Memory B cell (primary cell): ENCODE results near the gene ZSCAN12.
"Not testable (repeated sequence)": the region's sequence is repeated elsewhere in the genome, so short reads cannot be mapped to it uniquely, and the experiment has no call there.

Source experiments
- ATAC-seq: fragments of 150-1000 bp; cut with Tn5 transposase; 2 replicates; pipeline ENCODE4 v1.10.0; 2021; ENCODE audit warnings: low read depth, mild to moderate bottlenecking, moderate library complexity
- DNase-seq, 2 donors: peaks; one replicate each; pipeline ENCODE4 v3.0.0; 2022; ENCODE audit warnings: low spot score in 2 of 2
- H3K27ac Mint-ChIP-seq: one replicate; pipeline ENCODE4 v1.8.0; 2022; ENCODE audit warnings: mild to moderate bottlenecking, moderate library complexity, mixed read lengths
- H3K27me3 Mint-ChIP-seq: one replicate; pipeline ENCODE4 v1.8.0; 2022; ENCODE audit warnings: mixed read lengths
- H3K36me3 Mint-ChIP-seq: one replicate; pipeline ENCODE4 v1.8.0; 2022; ENCODE audit warnings: mild to moderate bottlenecking, mixed read lengths
- H3K4me1 Mint-ChIP-seq: one replicate; pipeline ENCODE4 v1.8.0; 2022; ENCODE audit warnings: mixed read lengths
- H3K4me3 Mint-ChIP-seq: one replicate; pipeline ENCODE4 v1.8.0; 2022; ENCODE audit warnings: mild to moderate bottlenecking, moderate library complexity, mixed read lengths
- H3K9me3 Mint-ChIP-seq: one replicate; pipeline ENCODE4 v1.8.0; 2022; ENCODE audit warnings: mixed read lengths

The ZSCAN12 gene

GRCh38 chr6:28399350-28400121 lies at the start of gene ZSCAN12:
Gene ZSCAN12, minus strand, starts transcription at chr6:28399747. Its CDS starts 1,342 bp downstream, at chr6:28398405.
- Mint-ChIP-seq H3K36me3 (peaks cover 25% of the 10 kb centered on the region), H3K4me1 (peaks cover 32% of the 10 kb centered on the region), H3K4me3 (peak within 1 kb of the TSS; percentile 88), H3K27me3 (peaks cover 10% of the 10 kb centered on the region), H3K27ac (peak within 1 kb of the TSS; percentile 94), H3K9me3 (peaks cover 3% of the 10 kb centered on the region)
- DNase-seq (peak; percentile 81 to 84), ATAC-seq (peak; percentile 93)

- no peak for ATAC-seq
- no peaks in the 10 kb centered on the region for H3K36me3 Mint-ChIP-seq
- H3K9me3 Mint-ChIP-seq, result peaks cover 6% of the 10 kb centered on the region
- H3K4me1 Mint-ChIP-seq, result peaks cover 3% of the 10 kb centered on the region
- no peak for DNase-seq
- H3K4me3 Mint-ChIP-seq, result no peak overlapping the region
- H3K27me3 Mint-ChIP-seq, result peaks cover 19% of the 10 kb centered on the region
- H3K27ac Mint-ChIP-seq, result no peak overlapping the region
Observed at GRCh38 chr6:28449056-28449455, 49.5 kb upstream of the ZSCAN12 start.

- DNase-seq, H3K36me3 Mint-ChIP-seq, H3K27ac Mint-ChIP-seq, H3K9me3 Mint-ChIP-seq, H3K4me1 Mint-ChIP-seq, ATAC-seq, H3K4me3 Mint-ChIP-seq: not testable (repeated sequence)
- H3K27me3 Mint-ChIP-seq, result peaks cover 22% of the 10 kb centered on the region
Observed at GRCh38 chr6:28447512-28447906, 48.0 kb upstream of the ZSCAN12 start.

- peaks cover 4% of the 10 kb centered on the region for H3K36me3 Mint-ChIP-seq
- H3K9me3 Mint-ChIP-seq, result peaks cover 6% of the 10 kb centered on the region
- H3K27ac Mint-ChIP-seq, result no peak overlapping the region
- H3K4me1 Mint-ChIP-seq, result peaks cover 9% of the 10 kb centered on the region
- DNase-seq, result no peak
- ATAC-seq, result no peak
- no peak overlapping the region for H3K4me3 Mint-ChIP-seq
- peaks cover 22% of the 10 kb centered on the region for H3K27me3 Mint-ChIP-seq
Observed at GRCh38 chr6:28446818-28447511, 47.4 kb upstream of the ZSCAN12 start.

- H3K4me1 Mint-ChIP-seq, ATAC-seq, H3K9me3 Mint-ChIP-seq, H3K4me3 Mint-ChIP-seq, H3K36me3 Mint-ChIP-seq, DNase-seq, H3K27ac Mint-ChIP-seq: not testable (repeated sequence)
- peaks cover 17% of the 10 kb centered on the region for H3K27me3 Mint-ChIP-seq
Observed at GRCh38 chr6:28444759-28445158, 45.2 kb upstream of the ZSCAN12 start.

GRCh38 chr6:28443112-28443773 lies 43.7 kb upstream of the ZSCAN12 start, which contains the start of gene ZSCAN23:
Gene ZSCAN23, minus strand, starts transcription at chr6:28443491. Its CDS starts 7,225 bp downstream, at chr6:28436266.
- peak within 1 kb of the TSS; percentile 94 for H3K4me3 Mint-ChIP-seq
- DNase-seq (peak; percentile 48 to 63), ATAC-seq (peak; percentile 97)
- H3K36me3 Mint-ChIP-seq, result peaks cover 6% of the 10 kb centered on the region
- peak within 1 kb of the TSS; percentile 84 for H3K27ac Mint-ChIP-seq
- peaks cover 7% of the 10 kb centered on the region for H3K9me3 Mint-ChIP-seq
- H3K27me3 Mint-ChIP-seq, result peaks cover 19% of the 10 kb centered on the region
- H3K4me1 Mint-ChIP-seq, result peaks cover 9% of the 10 kb centered on the region

GRCh38 chr6:28442586-28442985 lies 43.0 kb upstream of the ZSCAN12 start:
- Mint-ChIP-seq H3K9me3 (peaks cover 7% of the 10 kb centered on the region), H3K27me3 (peaks cover 19% of the 10 kb centered on the region)

GRCh38 chr6:28436404-28436803 lies 36.9 kb upstream of the ZSCAN12 start:
- Mint-ChIP-seq H3K4me3 (no peak overlapping the region), H3K9me3 (peaks cover 2% of the 10 kb centered on the region), H3K27me3 (peaks cover 4% of the 10 kb centered on the region), H3K4me1 (no peaks in the 10 kb centered on the region), H3K27ac (no peak overlapping the region), H3K36me3 (peaks cover 2% of the 10 kb centered on the region)
- DNase-seq, result no peak
- no peak for ATAC-seq

More at GRCh38 chr6:28442586-28442985, 43.0 kb upstream of the ZSCAN12 start:
- ATAC-seq, result no peak
- Mint-ChIP-seq H3K4me1 (peaks cover 9% of the 10 kb centered on the region), H3K4me3 (peak overlapping the region; percentile 94), H3K27ac (peak overlapping the region; percentile 84), H3K36me3 (peaks cover 6% of the 10 kb centered on the region)
- no peak for DNase-seq

- H3K27ac Mint-ChIP-seq, result no peak overlapping the region
- H3K4me3 Mint-ChIP-seq, result no peak overlapping the region
- no peaks in the 10 kb centered on the region for H3K9me3 Mint-ChIP-seq
- peaks cover 6% of the 10 kb centered on the region for H3K27me3 Mint-ChIP-seq
- DNase-seq (no peak), ATAC-seq (no peak)
- H3K4me1 Mint-ChIP-seq, result no peaks in the 10 kb centered on the region
- H3K36me3 Mint-ChIP-seq, result no peaks in the 10 kb centered on the region
Observed at GRCh38 chr6:28433119-28433518, 33.6 kb upstream of the ZSCAN12 start.

GRCh38 chr6:28429781-28430180 lies 30.2 kb upstream of the ZSCAN12 start:
- DNase-seq (no peak), ATAC-seq (no peak)
- Mint-ChIP-seq H3K27ac (no peak overlapping the region), H3K4me3 (no peak overlapping the region), H3K36me3 (peaks cover 2% of the 10 kb centered on the region), H3K27me3 (peaks cover 7% of the 10 kb centered on the region), H3K9me3 (no peaks in the 10 kb centered on the region), H3K4me1 (peaks cover 2% of the 10 kb centered on the region)

- no peak overlapping the region for H3K4me3 Mint-ChIP-seq
- H3K27ac Mint-ChIP-seq, result no peak overlapping the region
- no peak for ATAC-seq
- peaks cover 2% of the 10 kb centered on the region for H3K4me1 Mint-ChIP-seq
- H3K36me3 Mint-ChIP-seq, result peaks cover 3% of the 10 kb centered on the region
- H3K27me3 Mint-ChIP-seq, result peaks cover 15% of the 10 kb centered on the region
- no peak for DNase-seq
- H3K9me3 Mint-ChIP-seq, result no peaks in the 10 kb centered on the region
Observed at GRCh38 chr6:28425944-28426541, 26.5 kb upstream of the ZSCAN12 start.

- DNase-seq (no peak), ATAC-seq (no peak)
- Mint-ChIP-seq H3K4me1 (peaks cover 2% of the 10 kb centered on the region), H3K27ac (no peak overlapping the region), H3K9me3 (no peaks in the 10 kb centered on the region), H3K4me3 (no peak overlapping the region), H3K36me3 (peaks cover 3% of the 10 kb centered on the region), H3K27me3 (peaks cover 13% of the 10 kb centered on the region)
Observed at GRCh38 chr6:28424163-28424562, 24.6 kb upstream of the ZSCAN12 start.

GRCh38 chr6:28423546-28423945 lies 24.0 kb upstream of the ZSCAN12 start:
- H3K4me3 Mint-ChIP-seq, result no peak overlapping the region
- ATAC-seq (no peak), DNase-seq (no peak)
- peaks cover 3% of the 10 kb centered on the region for H3K36me3 Mint-ChIP-seq
- H3K9me3 Mint-ChIP-seq, result no peaks in the 10 kb centered on the region
- peaks cover 2% of the 10 kb centered on the region for H3K4me1 Mint-ChIP-seq
- H3K27ac Mint-ChIP-seq, result no peak overlapping the region
- H3K27me3 Mint-ChIP-seq, result peaks cover 11% of the 10 kb centered on the region

GRCh38 chr6:28413681-28414080 lies 14.1 kb upstream of the ZSCAN12 start:
- H3K4me1 Mint-ChIP-seq, result no peaks in the 10 kb centered on the region
- no peaks in the 10 kb centered on the region for H3K36me3 Mint-ChIP-seq
- H3K9me3 Mint-ChIP-seq, result peaks cover 4% of the 10 kb centered on the region
- no peak overlapping the region for H3K27ac Mint-ChIP-seq
- DNase-seq (no peak), ATAC-seq (no peak)
- peaks cover 9% of the 10 kb centered on the region for H3K27me3 Mint-ChIP-seq
- no peak overlapping the region for H3K4me3 Mint-ChIP-seq
